GM12873 (cell line): ENCODE measurements around the gene INSYN2A.

Experiments
- TF ChIP-seq, protein P1 (sequence below): IDR thresholded peaks from 2 replicates; pipeline ENCODE4 v1.5.1; 2012; ENCODE audit warnings: low read depth, mild to moderate bottlenecking, moderate library complexity, low read length, control low read depth; ENCODE audit not compliant: insufficient read depth; ENCODE audit errors: missing control alignments

Gene INSYN2A

GRCh38 chr10:127227663-127228062, 31.3 kb upstream of the INSYN2A start:
- TF ChIP-seq, protein P1, sequence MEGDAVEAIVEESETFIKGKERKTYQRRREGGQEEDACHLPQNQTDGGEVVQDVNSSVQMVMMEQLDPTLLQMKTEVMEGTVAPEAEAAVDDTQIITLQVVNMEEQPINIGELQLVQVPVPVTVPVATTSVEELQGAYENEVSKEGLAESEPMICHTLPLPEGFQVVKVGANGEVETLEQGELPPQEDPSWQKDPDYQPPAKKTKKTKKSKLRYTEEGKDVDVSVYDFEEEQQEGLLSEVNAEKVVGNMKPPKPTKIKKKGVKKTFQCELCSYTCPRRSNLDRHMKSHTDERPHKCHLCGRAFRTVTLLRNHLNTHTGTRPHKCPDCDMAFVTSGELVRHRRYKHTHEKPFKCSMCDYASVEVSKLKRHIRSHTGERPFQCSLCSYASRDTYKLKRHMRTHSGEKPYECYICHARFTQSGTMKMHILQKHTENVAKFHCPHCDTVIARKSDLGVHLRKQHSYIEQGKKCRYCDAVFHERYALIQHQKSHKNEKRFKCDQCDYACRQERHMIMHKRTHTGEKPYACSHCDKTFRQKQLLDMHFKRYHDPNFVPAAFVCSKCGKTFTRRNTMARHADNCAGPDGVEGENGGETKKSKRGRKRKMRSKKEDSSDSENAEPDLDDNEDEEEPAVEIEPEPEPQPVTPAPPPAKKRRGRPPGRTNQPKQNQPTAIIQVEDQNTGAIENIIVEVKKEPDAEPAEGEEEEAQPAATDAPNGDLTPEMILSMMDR, result no peak

DNA sequence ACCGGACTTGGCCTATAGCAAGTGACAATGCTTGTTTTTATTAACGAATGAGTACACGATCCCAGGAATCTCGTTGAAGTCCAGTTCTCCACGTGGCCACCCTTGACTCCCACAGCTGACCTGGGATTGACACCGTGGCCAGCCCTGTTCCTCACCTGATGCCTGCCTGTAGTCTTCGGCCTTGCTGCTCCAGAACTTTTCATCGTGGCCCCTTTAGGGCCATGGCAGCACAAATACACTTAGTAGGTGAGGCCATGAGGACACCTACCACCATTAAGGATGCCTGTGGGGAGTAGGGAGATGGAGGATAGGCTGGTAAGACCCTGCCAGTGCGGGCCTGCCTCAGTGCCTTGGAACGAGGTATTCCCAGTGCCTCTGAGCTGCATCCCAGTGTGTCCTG, 30.6 kb upstream of the INSYN2A start:
- TF ChIP-seq, protein P1, result no peak

- TF ChIP-seq, protein P1, result no peak
These were observed 24.9 kb upstream of the INSYN2A start for GRCh38 chr10:127221281-127221680.

DNA sequence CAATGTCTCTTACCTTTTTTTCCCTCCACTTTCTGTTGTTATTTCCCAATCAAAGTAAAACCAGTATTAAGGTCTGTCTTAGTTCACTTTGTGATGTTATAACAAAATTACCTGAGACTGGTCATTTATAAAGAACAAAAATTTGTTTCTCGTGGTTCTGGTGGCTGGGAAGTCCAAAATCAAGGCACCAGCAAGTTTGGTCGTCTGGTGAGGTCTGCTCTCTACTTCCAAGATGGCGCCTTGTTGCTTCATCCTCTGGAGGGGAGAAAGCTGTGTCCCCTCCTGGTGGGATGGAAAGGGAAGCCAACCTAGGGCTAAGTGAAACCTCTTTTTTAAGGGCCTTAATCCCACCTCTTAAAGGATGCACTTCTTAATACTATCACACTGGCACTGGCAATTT, 22.3 kb upstream of the INSYN2A start:
- TF ChIP-seq, protein P1, result no peak

- TF ChIP-seq, protein P1, result no peak
These were observed 20.4 kb upstream of the INSYN2A start for GRCh38 chr10:127216786-127217185.

DNA sequence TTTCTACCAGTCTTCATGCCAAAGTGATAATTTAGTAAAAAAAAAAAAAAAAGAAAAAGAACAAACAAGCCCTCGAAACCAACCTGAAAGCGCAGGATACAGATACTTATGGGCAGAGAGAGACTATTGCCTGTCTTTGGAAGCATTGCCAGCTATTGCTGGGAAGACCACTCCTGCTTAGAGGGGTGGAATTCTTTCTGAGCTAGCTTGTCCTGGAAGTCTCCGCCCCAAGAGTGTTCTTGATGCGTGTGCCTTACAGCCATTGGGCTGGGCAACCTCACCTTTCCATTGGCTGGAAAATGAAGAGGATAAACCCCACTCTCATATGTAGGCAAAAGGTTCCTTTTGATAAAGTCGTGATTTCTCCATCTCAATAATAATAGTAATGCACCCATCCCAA, 19.9 kb upstream of the INSYN2A start:
- TF ChIP-seq, protein P1, result no peak

GRCh38 chr10:127215866-127216265, 19.5 kb upstream of the INSYN2A start:
- TF ChIP-seq, protein P1, result no peak
